ENCODE data around the gene PGD.
A peak's percentile ranks its signal among the peaks of the same experiment; 100 is the strongest.
"Not testable (repeated sequence)": the region's sequence is repeated elsewhere in the genome, so short reads cannot be mapped to it uniquely, and the experiment has no call there.

Gene PGD

GRCh38 chr1:10398278-10398733 lies 558 bp upstream of the PGD start:
- H3K27me3 ChIP-seq (ENCODE audit: control insufficient read depth, insufficient read depth, low read length, poor library complexity, severe bottlenecking), result no peaks in the 10 kb centered on the region
- H3K4me3 ChIP-seq (ENCODE audit: insufficient read depth, low read depth, low read length), result peak overlapping the region; percentile 86
- 2% methylated on average over 34 of the region's 34 CpGs for WGBS, 2 experiments

GRCh38 chr1:10399444-10399941 lies 629 bp downstream of the PGD start:
- peaks cover 24% of the 10 kb centered on the region for H3K36me3 ChIP-seq (ENCODE audit: control insufficient read depth, insufficient read depth, low read length)
- WGBS, 2 experiments, result 0 to 1% methylated on average over 42 of the region's 42 CpGs
- peak overlapping the region; percentile 86 for H3K4me3 ChIP-seq (ENCODE audit: insufficient read depth, low read depth, low read length)
- H3K27ac ChIP-seq (ENCODE audit: insufficient read depth, low read depth, low read length, poor library complexity, severe bottlenecking), result peak overlapping the region; percentile 96
- no peaks in the 10 kb centered on the region for H3K27me3 ChIP-seq (ENCODE audit: control insufficient read depth, insufficient read depth, low read length, poor library complexity, severe bottlenecking)
- H3K9me3 ChIP-seq (ENCODE audit: control insufficient read depth, low read length), result no peaks in the 10 kb centered on the region
- H3K4me1 ChIP-seq (ENCODE audit: control insufficient read depth, insufficient read depth, low read length), result no peaks in the 10 kb centered on the region

More at GRCh38 chr1:10398278-10398733, 558 bp upstream of the PGD start:
- Histone ChIP-seq H3K36me3 (ENCODE audit: control insufficient read depth, insufficient read depth, low read length) (peaks cover 13% of the 10 kb centered on the region), H3K9me3 (ENCODE audit: control insufficient read depth, low read length) (no peaks in the 10 kb centered on the region), H3K27ac (ENCODE audit: insufficient read depth, low read depth, low read length, poor library complexity, severe bottlenecking) (peak overlapping the region; percentile 96), H3K4me1 (ENCODE audit: control insufficient read depth, insufficient read depth, low read length) (no peaks in the 10 kb centered on the region)

- Histone ChIP-seq H3K27me3 (ENCODE audit: control insufficient read depth, insufficient read depth, low read length, poor library complexity, severe bottlenecking) (no peaks in the 10 kb centered on the region), H3K27ac (ENCODE audit: insufficient read depth, low read depth, low read length, poor library complexity, severe bottlenecking) (peak overlapping the region; percentile 33), H3K4me3 (ENCODE audit: insufficient read depth, low read depth, low read length) (peak overlapping the region; percentile 86), H3K4me1 (ENCODE audit: control insufficient read depth, insufficient read depth, low read length) (no peaks in the 10 kb centered on the region), H3K36me3 (ENCODE audit: control insufficient read depth, insufficient read depth, low read length) (peaks cover 28% of the 10 kb centered on the region), H3K9me3 (ENCODE audit: control insufficient read depth, low read length) (no peaks in the 10 kb centered on the region)
- WGBS, 2 experiments, result 23 to 31% methylated on average over 8 of the region's 8 CpGs
Measured at GRCh38 chr1:10400013-10400412, 1.1 kb downstream of the PGD start.

- no peaks in the 10 kb centered on the region for H3K9me3 ChIP-seq (ENCODE audit: control insufficient read depth, low read length)
Measured at GRCh38 chr1:10401281-10401680, 2.4 kb downstream of the PGD start.

DNA sequence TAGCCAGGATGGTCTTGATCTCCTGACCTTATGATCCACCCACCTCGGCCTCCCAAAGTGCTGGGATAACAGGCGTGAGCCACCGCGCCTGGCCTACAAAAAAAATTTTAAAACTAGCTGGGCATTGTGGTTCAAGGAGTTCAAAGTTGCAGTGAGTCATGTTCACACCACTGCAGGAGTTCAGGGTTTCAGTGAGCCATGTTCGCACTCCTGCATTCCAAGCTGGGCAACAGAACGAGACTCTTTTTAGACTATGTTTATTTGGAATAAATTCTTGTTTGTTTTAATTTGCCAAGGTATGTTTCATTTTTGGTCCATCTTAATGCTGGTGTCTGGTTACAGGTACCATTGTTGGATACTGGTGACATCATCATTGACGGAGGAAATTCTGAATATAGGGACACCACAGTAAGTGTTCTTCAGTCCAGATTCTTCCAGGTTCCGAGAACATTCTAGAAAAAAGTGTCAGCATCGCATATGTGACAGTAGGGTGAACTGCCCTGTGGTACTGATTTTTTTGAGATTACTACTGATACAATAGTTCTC lies 3.9 kb downstream of the PGD start:
- no peaks in the 10 kb centered on the region for H3K9me3 ChIP-seq (ENCODE audit: control insufficient read depth, low read length)
- WGBS, 2 experiments, result 96 to 97% methylated on average over 9 of the region's 9 CpGs
- H3K27ac ChIP-seq (ENCODE audit: insufficient read depth, low read depth, low read length, poor library complexity, severe bottlenecking), result no peak overlapping the region
- peaks cover 50% of the 10 kb centered on the region for H3K36me3 ChIP-seq (ENCODE audit: control insufficient read depth, insufficient read depth, low read length)
- no peak overlapping the region for H3K4me3 ChIP-seq (ENCODE audit: insufficient read depth, low read depth, low read length)
- H3K27me3 ChIP-seq (ENCODE audit: control insufficient read depth, insufficient read depth, low read length, poor library complexity, severe bottlenecking), result no peaks in the 10 kb centered on the region
- H3K4me1 ChIP-seq (ENCODE audit: control insufficient read depth, insufficient read depth, low read length), result no peaks in the 10 kb centered on the region

More at GRCh38 chr1:10401281-10401680, 2.4 kb downstream of the PGD start:
- Histone ChIP-seq H3K4me3 (ENCODE audit: insufficient read depth, low read depth, low read length) (no peak overlapping the region), H3K27ac (ENCODE audit: insufficient read depth, low read depth, low read length, poor library complexity, severe bottlenecking) (no peak overlapping the region), H3K27me3 (ENCODE audit: control insufficient read depth, insufficient read depth, low read length, poor library complexity, severe bottlenecking) (no peaks in the 10 kb centered on the region), H3K36me3 (ENCODE audit: control insufficient read depth, insufficient read depth, low read length) (peaks cover 35% of the 10 kb centered on the region), H3K4me1 (ENCODE audit: control insufficient read depth, insufficient read depth, low read length) (no peaks in the 10 kb centered on the region)
- 89 to 100% methylated on average over 1 of the region's 1 CpG for WGBS, 2 experiments

DNA sequence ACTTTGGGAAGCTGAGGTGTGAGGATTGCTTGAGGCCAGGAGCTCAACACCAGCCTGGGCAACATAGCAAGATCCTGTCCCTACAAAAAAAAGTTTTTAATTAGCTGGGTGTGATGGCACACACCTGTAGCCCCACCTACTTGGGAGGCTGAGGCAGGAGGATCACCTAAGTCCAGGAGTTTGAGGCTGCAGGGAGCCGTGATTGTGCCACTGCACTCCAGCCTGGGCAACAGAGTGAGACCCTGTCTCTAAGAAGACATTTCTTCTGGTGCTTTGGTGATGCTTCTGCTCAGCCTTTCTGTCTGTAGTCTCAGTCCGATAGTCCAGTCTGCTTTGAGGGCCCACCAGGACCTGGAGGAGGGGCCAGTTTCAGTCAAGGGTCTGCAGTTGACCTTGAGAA lies 8.3 kb downstream of the PGD start:
- no peak overlapping the region for H3K27ac ChIP-seq (ENCODE audit: insufficient read depth, low read depth, low read length, poor library complexity, severe bottlenecking)
- H3K4me1 ChIP-seq (ENCODE audit: control insufficient read depth, insufficient read depth, low read length), result no peaks in the 10 kb centered on the region
- H3K4me3 ChIP-seq (ENCODE audit: insufficient read depth, low read depth, low read length), result no peak overlapping the region
- WGBS, 2 experiments, result 95 to 98% methylated on average over 2 of the region's 2 CpGs
- peaks cover 86% of the 10 kb centered on the region for H3K36me3 ChIP-seq (ENCODE audit: control insufficient read depth, insufficient read depth, low read length)
- H3K27me3 ChIP-seq (ENCODE audit: control insufficient read depth, insufficient read depth, low read length, poor library complexity, severe bottlenecking), result no peaks in the 10 kb centered on the region
- no peaks in the 10 kb centered on the region for H3K9me3 ChIP-seq (ENCODE audit: control insufficient read depth, low read length)

DNA sequence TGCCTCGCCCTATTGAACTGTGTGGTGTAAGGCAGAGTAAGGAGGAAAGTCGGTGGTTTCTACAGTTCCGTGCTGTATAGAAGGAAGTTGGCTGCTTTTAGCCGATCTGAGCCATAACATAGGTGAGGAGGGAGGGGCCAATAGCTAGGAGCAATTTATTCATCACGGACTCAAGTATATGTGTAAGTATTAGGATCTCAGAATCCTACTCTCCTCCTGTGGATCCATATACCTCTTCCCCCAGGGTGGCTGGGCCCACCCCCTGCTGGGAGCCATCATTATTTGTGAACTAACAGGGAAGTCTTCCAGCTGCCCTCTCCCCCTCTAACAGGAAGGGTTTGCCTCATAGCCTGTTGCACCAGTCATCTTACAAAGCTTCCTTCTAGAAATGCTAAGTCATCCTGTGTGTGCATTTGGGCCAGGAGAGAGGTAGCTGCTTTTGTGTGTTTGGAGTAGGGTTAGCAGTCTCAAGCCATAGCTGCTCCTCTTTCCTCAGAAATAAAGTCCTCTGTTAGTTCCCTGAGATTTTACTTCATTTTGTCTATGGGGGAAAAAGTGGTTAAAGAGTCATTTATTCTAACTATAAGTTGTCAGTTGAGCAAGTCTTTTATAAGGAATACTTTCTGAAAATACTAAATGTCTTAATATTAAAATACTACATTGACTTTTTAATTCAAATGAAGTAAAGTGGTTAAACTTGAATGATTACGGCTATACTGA lies 16.5 kb downstream of the PGD start:
- Histone ChIP-seq H3K4me1 (ENCODE audit: control insufficient read depth, insufficient read depth, low read length) (no peaks in the 10 kb centered on the region), H3K36me3 (ENCODE audit: control insufficient read depth, insufficient read depth, low read length) (peaks cover 80% of the 10 kb centered on the region), H3K27me3 (ENCODE audit: control insufficient read depth, insufficient read depth, low read length, poor library complexity, severe bottlenecking) (no peaks in the 10 kb centered on the region), H3K9me3 (ENCODE audit: control insufficient read depth, low read length) (no peaks in the 10 kb centered on the region), H3K27ac (ENCODE audit: insufficient read depth, low read depth, low read length, poor library complexity, severe bottlenecking) (no peak overlapping the region), H3K4me3 (ENCODE audit: insufficient read depth, low read depth, low read length) (no peak overlapping the region)
- 93 to 98% methylated on average over 5 to 6 of the region's 6 CpGs for WGBS, 2 experiments

- H3K27ac ChIP-seq (ENCODE audit: insufficient read depth, low read depth, low read length, poor library complexity, severe bottlenecking); H3K9me3 ChIP-seq (ENCODE audit: control insufficient read depth, low read length); H3K27me3 ChIP-seq (ENCODE audit: control insufficient read depth, insufficient read depth, low read length, poor library complexity, severe bottlenecking); H3K4me1 ChIP-seq (ENCODE audit: control insufficient read depth, insufficient read depth, low read length); H3K4me3 ChIP-seq (ENCODE audit: insufficient read depth, low read depth, low read length): not testable (repeated sequence)
- WGBS, 2 experiments, result 100% methylated on average over 1 of the region's 1 CpG; no CpG with 5 or more reads in 1 of the 2 experiments
- H3K36me3 ChIP-seq (ENCODE audit: control insufficient read depth, insufficient read depth, low read length), result peaks cover 79% of the 10 kb centered on the region
Measured at GRCh38 chr1:10415967-10416366, 17.1 kb downstream of the PGD start.

DNA sequence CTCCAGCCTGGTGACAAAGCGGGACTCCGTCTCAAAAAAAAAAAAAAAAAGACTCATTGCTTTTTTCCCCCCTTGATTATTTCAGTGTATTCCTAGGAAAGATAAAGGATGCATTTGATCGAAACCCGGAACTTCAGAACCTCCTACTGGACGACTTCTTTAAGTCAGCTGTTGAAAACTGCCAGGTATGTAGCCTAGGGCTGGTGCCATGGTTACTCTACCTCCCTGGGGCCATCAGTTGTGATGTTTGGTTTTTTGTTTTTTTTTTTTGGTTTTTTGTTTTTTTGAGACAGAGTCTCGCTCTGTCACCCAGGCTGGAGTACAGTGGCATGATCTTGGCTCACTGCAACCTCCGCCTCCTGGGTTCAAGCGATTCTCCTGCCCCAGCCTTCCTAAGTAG lies 19.9 kb downstream of the PGD start:
- H3K4me3 ChIP-seq (ENCODE audit: insufficient read depth, low read depth, low read length); H3K27me3 ChIP-seq (ENCODE audit: control insufficient read depth, insufficient read depth, low read length, poor library complexity, severe bottlenecking); H3K4me1 ChIP-seq (ENCODE audit: control insufficient read depth, insufficient read depth, low read length); H3K27ac ChIP-seq (ENCODE audit: insufficient read depth, low read depth, low read length, poor library complexity, severe bottlenecking); H3K9me3 ChIP-seq (ENCODE audit: control insufficient read depth, low read length): not testable (repeated sequence)
- peaks cover 59% of the 10 kb centered on the region for H3K36me3 ChIP-seq (ENCODE audit: control insufficient read depth, insufficient read depth, low read length)
- WGBS, 2 experiments, result 96% methylated on average over 8 of the region's 8 CpGs

GRCh38 chr1:10419351-10419750 lies 20.5 kb downstream of the PGD start:
- no peaks in the 10 kb centered on the region for H3K27me3 ChIP-seq (ENCODE audit: control insufficient read depth, insufficient read depth, low read length, poor library complexity, severe bottlenecking)
- H3K4me3 ChIP-seq (ENCODE audit: insufficient read depth, low read depth, low read length), result no peak overlapping the region
- H3K27ac ChIP-seq (ENCODE audit: insufficient read depth, low read depth, low read length, poor library complexity, severe bottlenecking), result no peak overlapping the region
- H3K4me1 ChIP-seq (ENCODE audit: control insufficient read depth, insufficient read depth, low read length), result no peaks in the 10 kb centered on the region
- WGBS, 2 experiments, result 91 to 92% methylated on average over 15 of the region's 15 CpGs
- no peaks in the 10 kb centered on the region for H3K9me3 ChIP-seq (ENCODE audit: control insufficient read depth, low read length)
- peaks cover 53% of the 10 kb centered on the region for H3K36me3 ChIP-seq (ENCODE audit: control insufficient read depth, insufficient read depth, low read length)

Data from ectodermal cell (in vitro differentiated cells).